Naive B cell (primary cell): ENCODE data around the gene PITHD1. TPM values are rescaled to one million over a fixed set of nuclear protein-coding genes. Genes with fewer than 3 reads are reported as not detected.
"Not testable (repeated sequence)": the region's sequence is repeated elsewhere in the genome, so short reads cannot be mapped to it uniquely, and the experiment has no call there.

Source experiments
- ATAC-seq, 2 donors: fragments of 150-1000 bp; cut with Tn5 transposase; 2 replicates each; pipeline ENCODE4 v1.10.0; 2021; ENCODE audit warnings: low read depth in 2 of 2, mild to moderate bottlenecking in 2 of 2, moderate library complexity in 2 of 2
- DNase-seq: peaks from one replicate; pipeline ENCODE4 v3.0.0; 2022
- H3K27ac Mint-ChIP-seq, 6 donors: one replicate each; pipeline ENCODE4 v1.8.0; 2020 to 2022; ENCODE audit warnings: mild to moderate bottlenecking in 6 of 6, mixed read lengths in 6 of 6, moderate library complexity in 5 of 6, inconsistent platforms in 2 of 6
- H3K27me3 Mint-ChIP-seq, 3 donors: one replicate each; pipeline ENCODE4 v1.8.0; 2021 to 2022; ENCODE audit warnings: mixed read lengths in 3 of 3, mild to moderate bottlenecking in 1 of 3
- H3K36me3 Mint-ChIP-seq, 2 donors: one replicate each; pipeline ENCODE4 v1.8.0; 2020 to 2022; ENCODE audit warnings: mixed read lengths in 2 of 2, inconsistent platforms in 1 of 2, mild to moderate bottlenecking in 1 of 2
- H3K4me1 Mint-ChIP-seq, 3 donors: one replicate each; pipeline ENCODE4 v1.8.0; 2020 to 2022; ENCODE audit warnings: mixed read lengths in 3 of 3, inconsistent platforms in 1 of 3, mild to moderate bottlenecking in 1 of 3, moderate library complexity in 1 of 3
- H3K4me3 Mint-ChIP-seq, 8 donors: one replicate each; pipeline ENCODE4 v1.8.0; 2020 to 2022; ENCODE audit warnings: mild to moderate bottlenecking in 8 of 8, mixed read lengths in 8 of 8, moderate library complexity in 8 of 8, inconsistent platforms in 2 of 8
- H3K9me3 Mint-ChIP-seq, 7 donors: one replicate each; pipeline ENCODE4 v1.8.0; 2020 to 2022; ENCODE audit warnings: mixed read lengths in 7 of 7, mild to moderate bottlenecking in 5 of 7, inconsistent platforms in 2 of 7, moderate library complexity in 1 of 7
- polyA plus RNA-seq, 6 donors: library from polyadenylated mRNA; unstranded; fragments of 300-500 nt; fragmentation: Illumina TruSeq; gene quantifications; one replicate each; pipeline ENCODE4 v1.2.3, GENCODE V29; 2021; ENCODE audit warnings: low read depth in 6 of 6

The PITHD1 gene
- polyA plus RNA-seq, 6 donors from 2014 or later = 64.4 to 110 (median 89.0) TPM

GRCh38 chr1:23797478-23798448, 19.5 kb downstream of the PITHD1 start:
- no peaks in the 10 kb centered on the region for H3K27me3 Mint-ChIP-seq
- peaks cover 10 to 30% (median 15%) of the 10 kb centered on the region in 3 donors for H3K4me1 Mint-ChIP-seq
- H3K9me3 Mint-ChIP-seq = no peaks in the 10 kb centered on the region
- H3K36me3 Mint-ChIP-seq = peaks cover 0 to 8% of the 10 kb centered on the region in 2 donors
- DNase-seq (no peak), ATAC-seq (no peak)
- H3K4me3 Mint-ChIP-seq = peak overlapping the region in 3 of 8 donors; percentile 12 to 94 (median 12)
- H3K27ac Mint-ChIP-seq = peak overlapping the region in 1 of 6 donors; percentile 73

- Mint-ChIP-seq H3K27ac (peak overlapping the region in 1 of 6 donors; percentile 88), H3K4me3 (peak overlapping the region in 6 of 8 donors; percentile 65 to 94 (median 86))
Observed at GRCh38 chr1:23798662-23799142, 20.5 kb downstream of the PITHD1 start.

GRCh38 chr1:23799255-23799569, 21.0 kb downstream of the PITHD1 start:
- no peak for ATAC-seq
- Mint-ChIP-seq H3K27ac (peak overlapping the region in 1 of 6 donors; percentile 88), H3K4me1 (peaks cover 10 to 21% (median 12%) of the 10 kb centered on the region in 3 donors), H3K9me3 (no peaks in the 10 kb centered on the region), H3K27me3 (no peaks in the 10 kb centered on the region), H3K36me3 (peaks cover 0 to 9% of the 10 kb centered on the region in 2 donors), H3K4me3 (peak overlapping the region; percentile 42 to 94 (median 88))
- DNase-seq = no peak

More at GRCh38 chr1:23798662-23799142, 20.5 kb downstream of the PITHD1 start:
- peaks cover 0 to 8% of the 10 kb centered on the region in 2 donors for H3K36me3 Mint-ChIP-seq
- H3K9me3 Mint-ChIP-seq = no peaks in the 10 kb centered on the region
- no peak for ATAC-seq
- DNase-seq = no peak
- H3K4me1 Mint-ChIP-seq = peaks cover 10 to 21% (median 12%) of the 10 kb centered on the region in 3 donors
- H3K27me3 Mint-ChIP-seq = no peaks in the 10 kb centered on the region

GRCh38 chr1:23799570-23800399, 21.6 kb downstream of the PITHD1 start:
- H3K36me3 Mint-ChIP-seq = peaks cover 0 to 15% of the 10 kb centered on the region in 2 donors
- H3K9me3 Mint-ChIP-seq = no peaks in the 10 kb centered on the region
- H3K27me3 Mint-ChIP-seq = no peaks in the 10 kb centered on the region
- peaks cover 10 to 18% (median 12%) of the 10 kb centered on the region in 3 donors for H3K4me1 Mint-ChIP-seq
- H3K4me3 Mint-ChIP-seq = peak overlapping the region; percentile 84 to 94 (median 90)
- DNase-seq (no peak), ATAC-seq (no peak)
- peak overlapping the region in 3 of 6 donors; percentile 29 to 87 (median 83) for H3K27ac Mint-ChIP-seq

- Mint-ChIP-seq H3K27ac (peak within 1 kb of the TSS; percentile 29 to 97 (median 88)), H3K36me3 (peaks cover 0 to 16% of the 10 kb centered on the region in 2 donors), H3K9me3 (no peaks in the 10 kb centered on the region), H3K4me1 (peaks cover 12 to 26% (median 18%) of the 10 kb centered on the region in 3 donors), H3K4me3 (peak within 1 kb of the TSS; percentile 84 to 94 (median 91)), H3K27me3 (no peaks in the 10 kb centered on the region)
- ATAC-seq (peak; percentile 87 to 91), DNase-seq (peak; percentile 94)
Observed at GRCh38 chr1:23800400-23801337, 22.5 kb downstream of the PITHD1 start, which contains the start of gene GALE. TSS of gene GALE (minus strand) at chr1:23800754. CDS start at chr1:23799007, 1,747 bp downstream.

GRCh38 chr1:23801338-23801748, 23.1 kb downstream of the PITHD1 start:
- no peak for DNase-seq
- H3K27me3 Mint-ChIP-seq = no peaks in the 10 kb centered on the region
- H3K27ac Mint-ChIP-seq = peak overlapping the region in 5 of 6 donors; percentile 83 to 97 (median 90)
- H3K4me1 Mint-ChIP-seq = peaks cover 12 to 30% (median 18%) of the 10 kb centered on the region in 3 donors
- peaks cover 0 to 16% of the 10 kb centered on the region in 2 donors for H3K36me3 Mint-ChIP-seq
- H3K4me3 Mint-ChIP-seq = peak overlapping the region; percentile 84 to 94 (median 91)
- ATAC-seq = no peak
- no peaks in the 10 kb centered on the region for H3K9me3 Mint-ChIP-seq

GRCh38 chr1:23801876-23802275, 23.7 kb downstream of the PITHD1 start:
- peaks cover 12 to 33% (median 22%) of the 10 kb centered on the region in 3 donors for H3K4me1 Mint-ChIP-seq
- no peak for DNase-seq
- no peak for ATAC-seq
- peak overlapping the region; percentile 41 to 94 (median 60) for H3K4me3 Mint-ChIP-seq
- peak overlapping the region in 4 of 6 donors; percentile 60 to 85 (median 78) for H3K27ac Mint-ChIP-seq
- no peaks in the 10 kb centered on the region for H3K9me3 Mint-ChIP-seq
- H3K36me3 Mint-ChIP-seq = peaks cover 0 to 16% of the 10 kb centered on the region in 2 donors
- H3K27me3 Mint-ChIP-seq = no peaks in the 10 kb centered on the region

GRCh38 chr1:23802809-23803342, 24.7 kb downstream of the PITHD1 start:
- Mint-ChIP-seq H3K27ac (peak overlapping the region in 3 of 6 donors; percentile 47 to 83 (median 65)), H3K4me1 (peaks cover 12 to 33% (median 22%) of the 10 kb centered on the region in 3 donors), H3K4me3 (peak overlapping the region in 5 of 8 donors; percentile 24 to 84 (median 49)), H3K36me3 (peaks cover 4 to 16% of the 10 kb centered on the region in 2 donors)
- not testable (repeated sequence) for H3K9me3 Mint-ChIP-seq, DNase-seq, H3K27me3 Mint-ChIP-seq, ATAC-seq

GRCh38 chr1:23803674-23804073, 25.5 kb downstream of the PITHD1 start:
- H3K4me3 Mint-ChIP-seq = peak overlapping the region in 2 of 8 donors; percentile 35 to 61
- no peaks in the 10 kb centered on the region for H3K27me3 Mint-ChIP-seq
- peaks cover 10 to 33% (median 22%) of the 10 kb centered on the region in 3 donors for H3K4me1 Mint-ChIP-seq
- H3K9me3 Mint-ChIP-seq = no peaks in the 10 kb centered on the region
- no peak for ATAC-seq
- no peak for DNase-seq
- peaks cover 4 to 16% of the 10 kb centered on the region in 2 donors for H3K36me3 Mint-ChIP-seq
- H3K27ac Mint-ChIP-seq = peak overlapping the region in 2 of 6 donors; percentile 19 to 43

- DNase-seq (no peak), ATAC-seq (no peak)
- Mint-ChIP-seq H3K36me3 (peaks cover 4 to 16% of the 10 kb centered on the region in 2 donors), H3K27ac (peak overlapping the region in 2 of 6 donors; percentile 33 to 34), H3K4me1 (peaks cover 8 to 31% (median 22%) of the 10 kb centered on the region in 3 donors), H3K27me3 (no peaks in the 10 kb centered on the region), H3K4me3 (peak overlapping the region in 1 of 8 donors; percentile 61), H3K9me3 (no peaks in the 10 kb centered on the region)
Observed at GRCh38 chr1:23804183-23804835, 26.1 kb downstream of the PITHD1 start.

GRCh38 chr1:23805025-23805424, 26.8 kb downstream of the PITHD1 start:
- Mint-ChIP-seq H3K27me3 (no peaks in the 10 kb centered on the region), H3K9me3 (no peaks in the 10 kb centered on the region), H3K4me1 (peaks cover 10 to 31% (median 24%) of the 10 kb centered on the region in 3 donors), H3K4me3 (peak overlapping the region in 1 of 8 donors; percentile 61), H3K27ac (no peak overlapping the region), H3K36me3 (peaks cover 4 to 16% of the 10 kb centered on the region in 2 donors)
- ATAC-seq (no peak), DNase-seq (no peak)
